ENCODE data around the gene SDR42E1.

DNA sequence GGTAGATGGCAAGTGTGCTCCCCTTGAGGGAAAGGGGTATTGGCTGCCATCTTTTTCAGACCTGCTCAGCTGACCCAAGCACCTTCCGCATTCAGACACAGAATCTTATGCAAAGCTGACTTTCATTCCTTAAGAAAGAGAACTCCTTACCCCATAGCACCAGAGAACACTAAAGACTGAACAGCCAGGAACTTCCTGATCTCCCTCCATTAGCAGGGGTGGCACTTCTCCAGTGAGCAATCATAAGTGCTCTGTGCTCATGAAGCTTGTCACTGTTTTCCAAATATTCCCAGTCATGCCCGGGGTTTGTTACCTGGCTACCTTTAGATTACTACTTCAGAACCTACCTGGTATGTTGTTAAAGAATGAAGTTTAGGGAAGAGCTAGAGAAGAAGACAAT is 35.7 kb upstream of the SDR42E1 start:
- TF ChIP-seq ZBTB7A (CRISPR knock-in tag; IDR thresholded peaks at IDR 0.05) (no peak), ZNF652 (CRISPR knock-in tag; IDR thresholded peaks at IDR 0.05; ENCODE audit: borderline replicate concordance, low read depth) (no peak), RAD51 (IDR thresholded peaks at IDR 0.05; ENCODE audit: borderline replicate concordance) (no peak), SIX4 (CRISPR knock-in tag; IDR thresholded peaks at IDR 0.05) (no peak), KDM5B (CRISPR knock-in tag; IDR thresholded peaks at IDR 0.05; ENCODE audit: borderline replicate concordance) (no peak), NR2C2 (CRISPR knock-in tag; IDR thresholded peaks at IDR 0.05; ENCODE audit: borderline replicate concordance) (no peak), POLR2AphosphoS5 (IDR thresholded peaks at IDR 0.05; ENCODE audit: low read depth, low read length) (no peak), KDM1A (CRISPR knock-in tag; IDR thresholded peaks at IDR 0.05) (no peak)
